Amniotic epithelial cell (primary cell): Measurements from ENCODE around the gene HOXB6.

Experiments used
- DNase-seq: peaks from one replicate; pipeline ENCODE4 v3.0.0-alpha.2; 2010; ENCODE audit warnings: low read depth

Gene HOXB6

DNA sequence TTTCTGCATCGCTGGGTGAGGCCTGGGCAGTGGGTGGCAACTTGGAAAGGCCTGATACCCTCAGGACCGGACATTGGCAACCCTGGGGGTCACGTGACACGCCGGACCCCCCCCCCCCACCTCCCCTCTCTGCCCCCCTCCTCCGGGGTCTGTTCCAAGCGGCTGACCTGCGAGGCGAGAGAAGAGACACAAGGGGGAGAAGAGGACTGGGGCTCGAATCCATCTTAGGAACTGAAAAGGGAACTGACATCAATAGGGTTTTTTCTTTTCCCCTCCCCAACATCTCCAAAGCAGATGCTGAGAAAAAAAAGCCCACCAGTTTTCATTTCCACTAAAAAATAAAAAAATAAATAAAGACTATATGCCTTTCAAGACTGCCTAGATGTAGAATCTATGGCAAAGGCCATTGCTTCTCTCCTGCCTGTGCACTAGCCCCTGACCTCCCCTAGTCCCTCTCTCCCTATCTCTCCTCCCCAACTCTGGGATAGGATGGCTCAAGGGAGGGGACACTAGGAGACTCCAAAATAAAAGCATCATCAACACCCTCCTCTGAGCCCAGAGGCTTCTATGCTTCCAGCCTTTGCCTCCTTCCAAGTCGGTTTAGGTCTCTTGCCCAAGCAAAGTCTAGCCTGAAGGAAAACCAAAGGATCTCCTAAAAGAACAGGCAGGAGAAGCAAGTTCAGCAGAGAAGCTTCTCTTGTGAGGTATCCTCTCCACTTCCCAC is 52.2 kb downstream of the HOXB6 start:
- DNase-seq = peak; percentile 68

DNA sequence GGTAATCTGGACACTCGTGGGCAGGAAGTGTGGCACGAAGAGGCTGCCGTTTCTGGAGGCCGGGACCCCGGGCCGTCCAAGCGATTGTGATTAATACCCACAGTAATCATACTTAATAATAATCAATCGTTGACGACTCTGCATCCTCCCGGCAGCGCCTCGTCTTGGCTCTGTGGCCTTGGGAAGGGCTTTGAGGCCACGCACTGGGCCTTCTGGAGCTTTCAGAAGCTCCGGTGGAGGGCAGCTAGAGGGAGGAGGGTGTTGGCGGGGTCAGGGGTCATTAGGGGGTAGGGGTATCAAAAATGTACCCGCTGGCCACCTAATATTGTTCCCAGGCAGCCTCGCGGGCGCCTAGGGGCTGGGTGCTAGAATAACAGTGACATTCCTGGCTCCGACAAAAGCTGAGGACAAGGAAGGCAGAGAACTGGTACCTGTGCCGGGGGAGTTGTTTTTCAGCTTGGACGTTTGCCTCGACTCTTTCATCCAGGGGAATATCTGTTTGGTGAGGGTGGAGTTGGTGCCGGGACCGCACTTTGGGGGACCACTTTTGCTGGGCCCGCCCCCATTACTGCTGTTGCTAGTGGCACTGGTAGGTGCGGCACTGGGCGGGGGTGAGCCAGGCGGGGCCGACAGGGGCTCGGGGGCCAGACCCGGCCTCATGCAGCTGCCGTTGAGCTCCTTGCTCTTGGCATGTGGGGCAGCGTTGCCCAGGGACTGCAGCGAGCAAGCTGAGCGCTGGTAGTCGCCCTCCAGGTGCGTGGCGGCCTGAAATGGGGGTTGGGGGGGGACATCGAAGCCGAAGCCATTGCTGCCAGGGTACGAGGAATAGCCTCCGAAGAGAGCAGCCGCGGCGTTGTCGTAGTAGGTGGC is 53.0 kb downstream of the HOXB6 start:
- peak; percentile 29 for DNase-seq

DNA sequence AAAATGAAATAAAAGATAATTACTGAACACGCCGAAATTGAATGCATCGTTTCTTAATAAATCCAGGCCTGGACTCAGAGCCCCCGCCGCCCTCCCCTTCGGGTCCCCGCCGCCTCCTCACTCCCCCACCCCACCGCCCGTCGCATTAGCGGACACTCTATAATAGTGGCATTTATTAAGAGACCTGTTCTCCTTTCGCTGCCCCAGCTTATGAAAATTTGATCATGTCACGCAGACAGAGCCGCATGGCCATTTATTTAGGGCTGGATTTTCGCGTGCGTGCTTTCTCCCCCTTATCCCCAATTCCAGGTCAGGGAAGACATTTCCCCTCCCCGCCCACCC is 53.6 kb downstream of the HOXB6 start:
- DNase-seq = peak; percentile 26

DNA sequence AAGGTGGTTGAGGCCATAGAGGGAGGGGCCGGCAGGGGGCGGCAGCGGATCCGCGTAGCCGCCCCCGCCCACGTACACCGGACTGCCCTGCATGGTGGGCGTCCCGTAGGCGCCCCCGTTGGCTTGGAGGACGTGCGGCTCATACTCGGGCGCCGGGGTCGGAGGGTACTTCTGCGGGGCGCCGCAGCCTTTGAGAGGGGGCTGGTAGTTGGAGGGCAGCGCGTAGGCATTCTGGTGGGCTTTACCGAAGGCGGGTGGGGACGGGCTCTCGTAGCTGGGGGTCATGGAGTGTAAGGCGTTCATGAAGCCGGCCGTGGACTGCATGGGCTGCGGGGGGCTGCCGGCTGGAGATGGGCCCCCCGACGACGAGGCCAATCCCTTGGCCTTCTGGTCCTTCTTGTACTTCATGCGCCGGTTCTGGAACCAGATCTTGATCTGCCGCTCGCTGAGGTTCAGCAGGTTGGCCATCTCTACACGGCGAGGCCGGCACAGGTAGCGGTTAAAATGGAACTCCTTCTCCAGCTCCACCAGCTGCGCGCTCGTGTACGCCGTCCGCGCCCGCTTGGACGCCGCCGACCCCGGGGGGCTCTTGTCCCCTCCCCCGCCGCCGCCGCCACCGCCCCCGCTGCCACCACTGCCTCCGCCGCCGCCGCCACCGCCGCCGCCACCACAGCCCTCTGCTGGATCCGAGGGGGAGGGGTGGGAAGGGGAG is 54.1 kb downstream of the HOXB6 start:
- peak; percentile 40 for DNase-seq

DNA sequence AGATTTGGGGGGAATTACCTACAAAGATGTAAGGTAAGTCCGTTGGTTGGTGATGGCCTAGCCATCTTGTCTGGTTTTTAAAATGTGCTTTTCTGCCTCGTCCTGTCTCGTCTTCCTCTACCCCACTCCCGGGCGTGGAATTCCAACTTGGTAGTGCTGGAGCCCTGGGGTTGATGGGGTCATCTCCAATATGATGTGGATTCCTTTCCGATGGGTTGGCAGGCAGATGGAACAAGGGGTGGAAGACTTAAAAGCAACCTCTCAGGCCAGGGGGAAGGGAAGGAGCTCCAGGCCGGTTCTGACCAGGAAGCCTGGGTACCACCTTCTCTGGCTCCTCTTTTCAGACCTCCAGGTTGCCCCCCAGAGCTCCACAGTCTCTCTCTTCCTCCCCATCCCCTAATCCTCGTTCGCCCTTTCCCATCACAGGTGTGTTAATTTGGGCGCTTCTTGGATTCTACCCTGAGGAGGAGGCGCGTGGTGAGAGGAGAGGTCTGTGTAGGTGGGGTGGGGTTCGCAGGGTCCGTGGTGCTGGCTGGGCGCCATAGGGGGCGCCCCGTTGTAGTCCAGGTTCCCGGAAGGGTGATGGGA is 54.8 kb downstream of the HOXB6 start:
- peak; percentile 90 for DNase-seq

DNA sequence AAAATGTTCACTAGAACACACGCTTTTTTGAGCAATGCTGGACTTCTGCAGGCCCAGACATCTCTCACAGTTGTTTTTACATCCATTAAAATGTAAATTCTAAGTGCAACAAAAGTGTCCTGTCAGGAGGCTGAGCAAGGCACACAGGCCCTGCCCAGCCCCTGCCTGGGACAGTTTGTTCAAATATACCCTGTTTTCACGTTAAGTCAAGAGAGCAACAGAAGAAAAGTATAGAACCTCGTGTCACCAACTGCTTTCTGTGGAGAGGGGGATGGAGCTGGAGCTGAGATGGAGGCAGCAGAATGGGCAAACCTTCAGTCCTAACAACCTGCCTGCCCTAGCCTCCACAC is 55.5 kb downstream of the HOXB6 start:
- DNase-seq = peak; percentile 26

DNA sequence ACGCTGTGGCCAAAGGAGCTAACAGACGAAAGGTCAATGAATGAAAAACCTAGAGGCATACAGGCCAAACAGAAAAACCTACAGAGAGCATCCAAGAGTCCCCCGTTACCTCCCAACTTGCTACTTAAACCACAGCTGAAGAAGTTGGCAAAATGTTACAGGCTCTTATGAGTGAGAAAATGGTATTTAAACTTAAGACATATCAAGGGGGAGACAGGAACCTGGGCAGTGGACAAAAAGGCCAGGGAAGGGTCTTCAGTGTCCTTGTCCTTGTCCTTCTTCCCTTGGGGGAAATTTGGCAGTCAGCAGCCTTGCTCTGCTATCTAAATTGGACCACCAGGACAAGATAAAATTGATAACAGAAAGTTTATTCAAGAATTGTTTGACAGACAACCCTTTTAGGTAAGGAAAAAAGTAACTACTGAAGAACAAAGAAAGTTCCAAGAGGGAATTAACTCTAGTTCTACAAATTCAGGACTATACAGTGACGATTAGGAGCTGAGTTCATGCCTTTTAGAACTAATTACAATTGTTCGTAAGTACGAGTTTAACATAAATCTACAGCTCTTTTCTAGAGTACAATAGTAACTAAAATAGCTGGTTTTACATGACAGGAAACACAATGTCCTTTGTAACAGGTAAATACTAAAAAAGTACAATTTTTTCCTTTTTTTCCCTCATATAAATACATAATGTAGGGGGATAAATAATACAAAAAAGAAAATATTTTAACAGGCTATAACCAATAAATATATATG is 56.1 kb downstream of the HOXB6 start:
- no peak for DNase-seq

DNA sequence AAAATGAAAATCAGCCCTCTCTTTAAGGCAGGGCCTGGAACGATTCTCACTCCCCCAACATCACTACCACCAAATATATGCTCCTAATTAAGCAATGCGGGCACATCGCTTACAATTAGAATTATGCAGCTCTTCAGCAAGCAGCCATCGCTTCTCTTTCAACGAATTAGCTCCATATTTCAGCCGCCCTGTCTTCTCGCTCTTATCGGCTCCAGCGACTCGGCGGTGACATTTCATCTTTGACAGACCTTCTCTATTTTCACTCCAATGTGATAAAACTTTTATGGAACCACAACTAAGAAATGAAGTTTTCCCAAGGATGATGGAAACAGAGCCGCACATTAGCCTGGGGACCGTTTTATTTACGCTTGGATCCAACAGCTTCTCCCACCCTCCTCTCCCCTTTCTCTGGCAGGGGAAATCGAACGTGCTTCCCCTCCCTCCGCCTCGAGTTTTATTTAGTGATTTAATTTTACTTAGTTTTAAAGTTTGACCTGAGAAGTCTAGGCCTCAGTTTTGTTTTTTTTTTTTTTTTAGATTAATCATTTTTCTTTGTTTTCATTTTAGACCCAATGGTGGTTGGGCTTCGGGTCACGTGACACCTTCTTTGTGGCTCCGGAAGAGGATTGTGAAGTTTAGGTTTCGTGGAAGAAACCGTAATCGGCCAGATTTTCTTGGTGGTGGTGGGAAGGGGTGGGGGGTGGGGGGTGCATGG is 56.8 kb downstream of the HOXB6 start:
- peak; percentile 77 for DNase-seq

DNA sequence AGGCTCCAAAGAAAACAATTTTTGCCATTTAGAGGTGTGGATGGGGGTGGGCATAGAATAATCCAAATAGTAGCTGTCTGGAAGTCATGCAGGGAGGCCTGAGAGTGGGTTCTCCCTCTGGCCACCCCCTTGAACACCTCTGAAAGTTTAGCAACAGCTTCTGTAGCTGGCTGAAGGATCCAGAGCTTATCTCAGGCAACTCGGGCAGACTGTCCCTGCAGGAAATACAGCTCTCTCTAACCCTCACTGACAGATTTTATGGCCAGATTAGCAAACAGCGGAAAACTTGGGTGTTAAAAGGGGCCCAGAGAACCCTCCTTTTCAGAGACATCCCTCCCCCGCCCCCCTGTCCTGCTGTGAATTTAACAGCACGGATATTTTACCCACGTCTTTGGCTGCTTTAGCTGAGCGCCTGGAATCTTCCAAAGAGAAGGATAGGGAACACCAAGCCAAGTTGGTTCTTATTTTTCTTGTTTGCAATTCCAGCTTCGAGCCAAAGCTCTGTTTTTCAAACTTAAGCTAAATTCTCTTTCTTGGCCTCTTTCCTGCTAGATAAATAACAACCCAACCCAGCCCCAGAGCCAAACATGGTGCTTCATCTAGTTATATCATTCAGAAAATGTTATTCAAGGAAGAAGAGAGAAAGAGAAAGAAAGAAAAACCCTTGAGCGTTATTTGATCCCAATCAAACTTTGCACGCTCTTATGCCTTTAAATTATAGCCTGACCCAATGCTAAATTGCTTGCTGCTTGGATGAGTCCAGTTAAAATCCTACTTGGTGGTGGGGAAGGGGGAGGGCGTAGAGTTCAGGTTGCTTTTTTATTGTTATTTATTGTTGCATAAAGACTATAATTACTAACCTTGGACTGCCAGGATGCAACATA is 57.6 kb downstream of the HOXB6 start:
- peak; percentile 73 for DNase-seq

DNA sequence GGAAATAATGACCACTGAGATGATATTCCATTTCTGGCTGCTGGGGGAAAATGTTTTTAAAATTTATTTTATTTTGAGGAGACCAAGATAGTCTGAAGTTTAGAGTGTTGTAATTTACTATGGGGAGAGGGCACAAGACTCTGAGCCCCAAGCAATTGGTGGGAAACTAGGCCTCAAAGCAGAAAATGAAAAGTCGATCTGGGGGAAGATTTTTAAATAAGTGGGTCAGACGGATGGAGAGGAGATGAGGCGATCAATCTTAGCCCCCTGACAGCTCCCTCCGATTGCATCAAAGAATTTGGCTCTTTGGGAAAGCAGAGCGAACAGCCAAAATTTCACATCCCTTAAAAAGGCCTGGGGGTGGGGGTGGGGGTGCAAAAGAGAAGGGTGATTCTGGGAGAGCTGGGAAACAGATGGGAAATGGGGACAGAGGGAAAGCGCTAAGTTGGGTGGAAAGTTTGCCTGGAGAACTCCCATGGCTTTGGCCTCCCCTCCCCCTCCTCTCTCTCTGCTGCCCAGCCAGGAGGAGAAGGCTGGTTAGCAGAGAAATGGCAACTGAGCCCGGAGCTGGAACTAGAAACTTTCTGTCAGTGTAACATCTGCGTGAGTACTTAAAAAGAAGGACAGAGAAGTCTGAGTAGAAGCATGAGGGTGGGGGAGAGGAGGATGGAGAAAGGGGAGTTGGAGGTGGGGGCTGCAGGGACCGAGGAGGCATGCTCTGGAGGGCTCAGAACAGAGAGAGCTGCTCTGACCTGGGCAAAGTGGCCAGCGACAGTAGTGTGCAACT is 58.5 kb downstream of the HOXB6 start:
- peak; percentile 59 for DNase-seq
